CD4-positive, alpha-beta T cell (primary cell): ENCODE results near the gene INTS4. TPM values are rescaled to one million over a fixed set of nuclear protein-coding genes. Genes with fewer than 3 reads are reported as not detected.

Experiments used
- ATAC-seq: fragments of 200-7000 bp; cut with Tn5 transposase; one replicate; pipeline ENCODE4 v1.10.0; 2022; ENCODE audit warnings: mild to moderate bottlenecking; ENCODE audit not compliant: poor library complexity
- CTCF ChIA-PET: fragments of 350-600 bp; sonication (Branson Sonifier 250); formaldehyde crosslinking; loops from one replicate; lab custom pipeline; 2021; ENCODE audit warnings: antibody characterized with exemption, inconsistent platforms; lab: Charles Lee
- POLR2A ChIA-PET: fragments of 350-600 bp; sonication (Branson Sonifier 250); formaldehyde crosslinking; loops from one replicate; lab custom pipeline; 2021; ENCODE audit warnings: antibody characterized with exemption, inconsistent platforms; lab: Charles Lee
- DNase-seq, 14 experiments: peaks; one replicate each; pipeline ENCODE4 v3.0.0-alpha.2; 2013 to 2020; ENCODE audit warnings: mixed read lengths in 2 of 14
- H3K27ac ChIP-seq, 2 donors: one replicate each; pipeline versions ENCODE4 v1.5.1 to v1.7.0; 2013; ENCODE audit warnings: low read length in 2 of 2, low read depth in 1 of 2, mild to moderate bottlenecking in 1 of 2
- H3K27me3 ChIP-seq, 2 experiments: 1 replicate in 1 of 2; 2 replicates in 1 of 2; pipeline versions ENCODE4 v1.6.1 to v1.7.0; 2013; ENCODE audit warnings: low read length in 2 of 2, control low read depth in 1 of 2, mild to moderate bottlenecking in 1 of 2, moderate library complexity in 1 of 2; ENCODE audit not compliant: insufficient read depth in 2 of 2, control insufficient read depth in 1 of 2
- H3K36me3 ChIP-seq: one replicate; pipeline ENCODE4 v1.6.1; 2013; ENCODE audit warnings: low read length, control low read depth; ENCODE audit not compliant: insufficient read depth
- H3K4me1 ChIP-seq: one replicate; pipeline ENCODE4 v1.6.1; 2013; ENCODE audit warnings: low read length, control low read depth; ENCODE audit not compliant: insufficient read depth
- H3K4me3 ChIP-seq: one replicate; pipeline ENCODE4 v1.5.1; 2013; ENCODE audit warnings: mild to moderate bottlenecking, low read length, moderate library complexity
- H3K9me3 ChIP-seq, 2 experiments: 1 replicate in 1 of 2; 2 replicates in 1 of 2; pipeline versions ENCODE4 v1.6.1 to v1.7.0; 2013; ENCODE audit warnings: low read length in 2 of 2, mild to moderate bottlenecking in 2 of 2, control low read depth in 1 of 2, moderate library complexity in 1 of 2; ENCODE audit not compliant: control insufficient read depth in 1 of 2, insufficient read depth in 1 of 2
- H3K27ac Mint-ChIP-seq: one replicate; pipeline ENCODE4 v1.8.0; 2020; ENCODE audit warnings: mixed read lengths
- H3K27me3 Mint-ChIP-seq: one replicate; pipeline ENCODE4 v1.8.0; 2021; ENCODE audit warnings: mixed read lengths
- H3K36me3 Mint-ChIP-seq: one replicate; pipeline ENCODE4 v1.8.0; 2021; ENCODE audit warnings: low read depth, mixed read lengths
- H3K4me1 Mint-ChIP-seq: one replicate; pipeline ENCODE4 v1.8.0; 2021; ENCODE audit warnings: low read depth, mixed read lengths
- H3K4me3 Mint-ChIP-seq: one replicate; pipeline ENCODE4 v1.8.0; 2020; ENCODE audit warnings: mild to moderate bottlenecking, mixed read lengths
- H3K9me3 Mint-ChIP-seq: one replicate; pipeline ENCODE4 v1.8.0; 2020; ENCODE audit warnings: mixed read lengths
- intact Hi-C, 2 experiments: fragments of 100-400 bp; cut with DNase I in 1 of 2; cut with micrococcal nuclease in 1 of 2; formaldehyde crosslinking; loops; one replicate each; pipeline versions ENCODE4 v1.15.1 to v1.9.0; 2023 to 2025; cut with DNase I, micrococcal nuclease
- total RNA-seq, 174 experiments: library from RNA in 2 of 174; stranded (reverse) in 2 of 174; gene quantifications; one replicate each; pipeline ENCODE4 v1.2.3 and lab custom pipeline; 2021 to 2026
- TF ChIP-seq, protein P1 (sequence below): fragments of 200-600 bp; IDR thresholded peaks from one replicate; pipeline ENCODE4 v1.8.0; 2022; ENCODE audit warnings: antibody characterized with exemption, mild to moderate bottlenecking

INTS4 gene
- total RNA-seq, 2 experiments from 2014 or later: 46.5 to 49.2 TPM

DNA sequence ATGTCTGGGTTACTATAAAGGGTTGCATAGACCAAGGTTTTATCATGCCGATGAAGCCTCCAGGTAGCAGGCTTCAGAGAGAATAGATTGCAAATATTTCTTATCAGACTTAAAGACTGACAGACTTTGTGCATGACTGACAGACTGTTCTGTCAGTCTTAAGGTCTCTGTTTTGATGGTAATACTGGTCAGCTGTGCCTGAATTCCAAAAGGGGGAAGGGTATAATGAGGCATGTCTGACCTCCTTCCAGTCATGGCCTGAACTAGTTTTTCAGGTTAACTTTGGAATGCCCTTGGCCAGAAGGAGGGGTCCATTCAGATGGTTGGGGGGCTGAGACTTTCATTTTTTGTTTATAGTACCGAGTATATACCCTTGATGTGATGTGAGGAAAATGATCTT is 33.3 kb upstream of the INTS4 start:
- H3K27ac ChIP-seq: no peak overlapping the region
- ChIA-PET CTCF (no interaction called here), POLR2A (no interaction called here)
- H3K36me3 ChIP-seq: no peaks in the 10 kb centered on the region
- no peaks in the 10 kb centered on the region for H3K9me3 ChIP-seq
- ATAC-seq (no peak), DNase-seq (no peak)
- Mint-ChIP-seq H3K4me3 (no peak overlapping the region), H3K27ac (no peak overlapping the region), H3K27me3 (peaks cover 8% of the 10 kb centered on the region), H3K36me3 (no peaks in the 10 kb centered on the region), H3K9me3 (no peaks in the 10 kb centered on the region), H3K4me1 (no peaks in the 10 kb centered on the region)
- no peak overlapping the region for H3K4me3 ChIP-seq
- TF ChIP-seq, protein P1, sequence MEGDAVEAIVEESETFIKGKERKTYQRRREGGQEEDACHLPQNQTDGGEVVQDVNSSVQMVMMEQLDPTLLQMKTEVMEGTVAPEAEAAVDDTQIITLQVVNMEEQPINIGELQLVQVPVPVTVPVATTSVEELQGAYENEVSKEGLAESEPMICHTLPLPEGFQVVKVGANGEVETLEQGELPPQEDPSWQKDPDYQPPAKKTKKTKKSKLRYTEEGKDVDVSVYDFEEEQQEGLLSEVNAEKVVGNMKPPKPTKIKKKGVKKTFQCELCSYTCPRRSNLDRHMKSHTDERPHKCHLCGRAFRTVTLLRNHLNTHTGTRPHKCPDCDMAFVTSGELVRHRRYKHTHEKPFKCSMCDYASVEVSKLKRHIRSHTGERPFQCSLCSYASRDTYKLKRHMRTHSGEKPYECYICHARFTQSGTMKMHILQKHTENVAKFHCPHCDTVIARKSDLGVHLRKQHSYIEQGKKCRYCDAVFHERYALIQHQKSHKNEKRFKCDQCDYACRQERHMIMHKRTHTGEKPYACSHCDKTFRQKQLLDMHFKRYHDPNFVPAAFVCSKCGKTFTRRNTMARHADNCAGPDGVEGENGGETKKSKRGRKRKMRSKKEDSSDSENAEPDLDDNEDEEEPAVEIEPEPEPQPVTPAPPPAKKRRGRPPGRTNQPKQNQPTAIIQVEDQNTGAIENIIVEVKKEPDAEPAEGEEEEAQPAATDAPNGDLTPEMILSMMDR: no peak
- intact Hi-C loops: no loop called here
- H3K4me1 ChIP-seq: peaks cover 3% of the 10 kb centered on the region
- peaks cover 4% of the 10 kb centered on the region in 2 experiments for H3K27me3 ChIP-seq

DNA sequence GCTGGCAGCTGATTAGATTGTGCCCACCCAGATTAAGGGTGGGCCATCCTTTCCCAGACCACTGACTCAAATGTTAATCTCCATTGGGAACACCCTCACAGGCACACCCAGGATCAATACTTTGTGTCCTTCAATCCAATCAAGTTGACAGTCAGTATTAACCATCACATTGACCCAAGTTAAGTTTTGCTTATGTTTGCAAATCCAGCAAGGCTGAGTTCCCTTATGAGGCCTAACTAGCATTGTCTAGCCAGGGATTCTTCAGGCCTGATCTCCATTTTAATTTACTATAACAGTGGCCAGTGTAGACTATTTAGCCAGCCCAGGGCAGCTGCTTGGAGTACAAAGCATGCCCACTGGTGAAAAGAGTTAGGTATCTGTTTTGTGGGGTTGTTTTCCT is 30.9 kb upstream of the INTS4 start:
- Histone ChIP-seq H3K4me3 (no peak overlapping the region), H3K9me3 (peaks cover 0 to 4% of the 10 kb centered on the region in 2 experiments), H3K36me3 (no peaks in the 10 kb centered on the region), H3K4me1 (peaks cover 4% of the 10 kb centered on the region), H3K27ac (no peak overlapping the region), H3K27me3 (peaks cover 10 to 16% of the 10 kb centered on the region in 2 experiments)
- CTCF ChIA-PET: no interaction called here
- no peak for DNase-seq
- Mint-ChIP-seq H3K9me3 (no peaks in the 10 kb centered on the region), H3K36me3 (no peaks in the 10 kb centered on the region), H3K27ac (no peak overlapping the region), H3K27me3 (peaks cover 21% of the 10 kb centered on the region), H3K4me1 (no peaks in the 10 kb centered on the region), H3K4me3 (no peak overlapping the region)
- POLR2A ChIA-PET: no interaction called here
- TF ChIP-seq, protein P1: no peak
- intact Hi-C loops: no loop called here
- no peak for ATAC-seq

DNA sequence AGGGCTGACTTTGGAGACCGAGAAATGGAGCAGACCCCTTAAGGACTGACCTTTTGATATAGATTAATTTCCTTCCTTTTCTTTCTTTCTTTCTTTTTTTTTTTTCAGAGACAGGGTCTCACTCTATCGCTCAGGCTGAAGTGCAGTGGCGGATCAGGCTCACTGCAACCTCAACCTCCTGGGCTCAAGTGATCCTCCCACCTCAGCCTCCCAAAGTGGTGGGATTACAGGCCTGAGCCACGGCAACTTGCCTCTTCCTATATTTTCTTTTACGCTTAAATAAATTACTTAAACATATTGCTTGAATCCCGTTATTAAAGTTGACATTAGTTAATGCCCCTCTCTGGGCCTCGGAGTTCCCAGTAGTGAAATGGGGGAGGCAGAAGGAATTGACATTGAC is 29.0 kb upstream of the INTS4 start:
- H3K4me3 ChIP-seq: no peak overlapping the region
- Mint-ChIP-seq H3K27me3 (peaks cover 27% of the 10 kb centered on the region), H3K36me3 (no peaks in the 10 kb centered on the region), H3K4me1 (no peaks in the 10 kb centered on the region), H3K27ac (no peak overlapping the region), H3K9me3 (no peaks in the 10 kb centered on the region), H3K4me3 (no peak overlapping the region)
- DNase-seq (no peak), ATAC-seq (no peak)
- intact Hi-C loops: no loop called here
- H3K9me3 ChIP-seq: peaks cover 0 to 4% of the 10 kb centered on the region in 2 experiments
- H3K27me3 ChIP-seq: peaks cover 10 to 16% of the 10 kb centered on the region in 2 experiments
- H3K36me3 ChIP-seq: no peaks in the 10 kb centered on the region
- no peak overlapping the region for H3K27ac ChIP-seq
- CTCF ChIA-PET: no interaction called here
- POLR2A ChIA-PET: no interaction called here
- TF ChIP-seq, protein P1: no peak
- H3K4me1 ChIP-seq: peaks cover 4% of the 10 kb centered on the region
